HG02973 (cell line): ENCODE data around the gene BMPR1B.

ENCODE experiments used
- ATAC-seq: cut with Tn5 transposase; IDR thresholded peaks from one replicate; pipeline ENCODE4 v1.9.1; 2021; ENCODE audit warnings: moderate library complexity; ENCODE audit not compliant: unreplicated experiment

BMPR1B gene

GRCh38 chr4:94947681-94948108 lies 189.9 kb downstream of the BMPR1B start:
- no peak for ATAC-seq

- no peak for ATAC-seq
Measured at GRCh38 chr4:94954251-94954650, 196.5 kb downstream of the BMPR1B start.

GRCh38 chr4:94957030-94957429 lies 199.3 kb downstream of the BMPR1B start:
- ATAC-seq: no peak

GRCh38 chr4:94959307-94959706 lies 201.6 kb downstream of the BMPR1B start:
- ATAC-seq: no peak

GRCh38 chr4:94960708-94961107 lies 203.0 kb downstream of the BMPR1B start:
- no peak for ATAC-seq

- no peak for ATAC-seq
Measured at GRCh38 chr4:94961420-94961819, 203.7 kb downstream of the BMPR1B start.

GRCh38 chr4:94962484-94962883 lies 204.7 kb downstream of the BMPR1B start:
- ATAC-seq: no peak

- ATAC-seq: no peak
Measured at GRCh38 chr4:94965852-94966251, 208.1 kb downstream of the BMPR1B start.

GRCh38 chr4:94968493-94968892 lies 210.7 kb downstream of the BMPR1B start:
- ATAC-seq: no peak

- ATAC-seq: no peak
Measured at GRCh38 chr4:94970650-94971049, 212.9 kb downstream of the BMPR1B start.

GRCh38 chr4:94974773-94975172 lies 217.0 kb downstream of the BMPR1B start:
- no peak for ATAC-seq

GRCh38 chr4:94976371-94977011 lies 218.7 kb downstream of the BMPR1B start:
- no peak for ATAC-seq

- no peak for ATAC-seq
Measured at GRCh38 chr4:94978904-94979303, 221.1 kb downstream of the BMPR1B start.

- no peak for ATAC-seq
Measured at GRCh38 chr4:94979621-94980020, 221.9 kb downstream of the BMPR1B start.

- ATAC-seq: no peak
Measured at GRCh38 chr4:94995684-94996394, 238.1 kb downstream of the BMPR1B start.

GRCh38 chr4:95000076-95000648 lies 242.4 kb downstream of the BMPR1B start:
- no peak for ATAC-seq

GRCh38 chr4:95004912-95005311 lies 247.2 kb downstream of the BMPR1B start:
- no peak for ATAC-seq

GRCh38 chr4:95007998-95008397 lies 250.2 kb downstream of the BMPR1B start:
- ATAC-seq: no peak

- ATAC-seq: no peak
Measured at GRCh38 chr4:95013236-95013635, 255.5 kb downstream of the BMPR1B start.

GRCh38 chr4:95014068-95014467 lies 256.3 kb downstream of the BMPR1B start:
- ATAC-seq: no peak

GRCh38 chr4:95017305-95018064 lies 259.7 kb downstream of the BMPR1B start:
- no peak for ATAC-seq

- ATAC-seq: no peak
Measured at GRCh38 chr4:95018785-95019184, 261.0 kb downstream of the BMPR1B start.
